Measurements from ENCODE around the gene TRIML2.

- TF ChIP-seq POLR2A (IDR thresholded peaks at IDR 0.05), result no peak
- TF ChIP-seq POLR2AphosphoS5 (IDR thresholded peaks at IDR 0.05), result no peak
- TF ChIP-seq CTCF (IDR thresholded peaks at IDR 0.05), result no peak
Observed at GRCh38 chr4:188046657-188047056, 62.7 kb downstream of the TRIML2 start.
